CD4-positive, alpha-beta T cell (primary cell): ENCODE data around the gene LRIG1. TPM values are rescaled to one million over a fixed set of nuclear protein-coding genes. Genes with fewer than 3 reads are reported as not detected.

Experiments used
- ATAC-seq: fragments of 200-7000 bp; cut with Tn5 transposase; one replicate; pipeline ENCODE4 v1.10.0; 2022; ENCODE audit warnings: mild to moderate bottlenecking; ENCODE audit not compliant: poor library complexity
- CTCF ChIA-PET: fragments of 350-600 bp; sonication (Branson Sonifier 250); formaldehyde crosslinking; loops from one replicate; lab custom pipeline; 2021; ENCODE audit warnings: antibody characterized with exemption, inconsistent platforms; lab: Charles Lee
- POLR2A ChIA-PET: fragments of 350-600 bp; sonication (Branson Sonifier 250); formaldehyde crosslinking; loops from one replicate; lab custom pipeline; 2021; ENCODE audit warnings: antibody characterized with exemption, inconsistent platforms; lab: Charles Lee
- DNase-seq, 14 experiments: peaks; one replicate each; pipeline ENCODE4 v3.0.0-alpha.2; 2013 to 2020; ENCODE audit warnings: mixed read lengths in 2 of 14
- H3K27ac ChIP-seq, 2 donors: one replicate each; pipeline versions ENCODE4 v1.5.1 to v1.7.0; 2013; ENCODE audit warnings: low read length in 2 of 2, low read depth in 1 of 2, mild to moderate bottlenecking in 1 of 2
- H3K27me3 ChIP-seq, 2 experiments: 1 replicate in 1 of 2; 2 replicates in 1 of 2; pipeline versions ENCODE4 v1.6.1 to v1.7.0; 2013; ENCODE audit warnings: low read length in 2 of 2, control low read depth in 1 of 2, mild to moderate bottlenecking in 1 of 2, moderate library complexity in 1 of 2; ENCODE audit not compliant: insufficient read depth in 2 of 2, control insufficient read depth in 1 of 2
- H3K36me3 ChIP-seq: one replicate; pipeline ENCODE4 v1.6.1; 2013; ENCODE audit warnings: low read length, control low read depth; ENCODE audit not compliant: insufficient read depth
- H3K4me1 ChIP-seq: one replicate; pipeline ENCODE4 v1.6.1; 2013; ENCODE audit warnings: low read length, control low read depth; ENCODE audit not compliant: insufficient read depth
- H3K4me3 ChIP-seq: one replicate; pipeline ENCODE4 v1.5.1; 2013; ENCODE audit warnings: mild to moderate bottlenecking, low read length, moderate library complexity
- H3K9me3 ChIP-seq, 2 experiments: 1 replicate in 1 of 2; 2 replicates in 1 of 2; pipeline versions ENCODE4 v1.6.1 to v1.7.0; 2013; ENCODE audit warnings: low read length in 2 of 2, mild to moderate bottlenecking in 2 of 2, control low read depth in 1 of 2, moderate library complexity in 1 of 2; ENCODE audit not compliant: control insufficient read depth in 1 of 2, insufficient read depth in 1 of 2
- H3K27ac Mint-ChIP-seq: one replicate; pipeline ENCODE4 v1.8.0; 2020; ENCODE audit warnings: mixed read lengths
- H3K27me3 Mint-ChIP-seq: one replicate; pipeline ENCODE4 v1.8.0; 2021; ENCODE audit warnings: mixed read lengths
- H3K36me3 Mint-ChIP-seq: one replicate; pipeline ENCODE4 v1.8.0; 2021; ENCODE audit warnings: low read depth, mixed read lengths
- H3K4me1 Mint-ChIP-seq: one replicate; pipeline ENCODE4 v1.8.0; 2021; ENCODE audit warnings: low read depth, mixed read lengths
- H3K4me3 Mint-ChIP-seq: one replicate; pipeline ENCODE4 v1.8.0; 2020; ENCODE audit warnings: mild to moderate bottlenecking, mixed read lengths
- H3K9me3 Mint-ChIP-seq: one replicate; pipeline ENCODE4 v1.8.0; 2020; ENCODE audit warnings: mixed read lengths
- CTCF ChIP-seq: fragments of 200-600 bp; IDR thresholded peaks from one replicate; pipeline ENCODE4 v1.8.0; 2022; ENCODE audit warnings: antibody characterized with exemption, mild to moderate bottlenecking
- intact Hi-C, 2 experiments: fragments of 100-400 bp; cut with DNase I in 1 of 2; cut with micrococcal nuclease in 1 of 2; formaldehyde crosslinking; loops; one replicate each; pipeline versions ENCODE4 v1.15.1 to v1.9.0; 2023 to 2025; cut with DNase I, micrococcal nuclease
- total RNA-seq, 174 experiments: library from RNA in 2 of 174; stranded (reverse) in 2 of 174; gene quantifications; one replicate each; pipeline ENCODE4 v1.2.3 and lab custom pipeline; 2021 to 2026

LRIG1 gene
- total RNA-seq, 2 experiments from 2014 or later = 30.1 to 33.1 TPM

GRCh38 chr3:66464512-66464894, 36.3 kb downstream of the LRIG1 start:
- intact Hi-C loops = loop anchor here in 1 of 2 experiments (5.0 kb wide), 1 partner anchor 38 kb away; the partner anchor contains the start of gene LRIG1
- no peak overlapping the region for H3K4me3 Mint-ChIP-seq
- peaks cover 7% of the 10 kb centered on the region for H3K4me1 ChIP-seq
- no peaks in the 10 kb centered on the region for H3K9me3 Mint-ChIP-seq
- H3K27ac Mint-ChIP-seq = no peak overlapping the region
- H3K4me3 ChIP-seq = no peak overlapping the region
- peaks cover 21% of the 10 kb centered on the region for H3K36me3 Mint-ChIP-seq
- H3K9me3 ChIP-seq = no peaks in the 10 kb centered on the region
- peaks cover 28% of the 10 kb centered on the region for H3K4me1 Mint-ChIP-seq
- ATAC-seq = no peak
- CTCF ChIA-PET = no interaction called here
- H3K36me3 ChIP-seq = peaks cover 6% of the 10 kb centered on the region
- no peaks in the 10 kb centered on the region for H3K27me3 ChIP-seq
- POLR2A ChIA-PET = no interaction called here
- no peak for DNase-seq
- no peak overlapping the region for H3K27ac ChIP-seq
- no peaks in the 10 kb centered on the region for H3K27me3 Mint-ChIP-seq
- no peak for TF ChIP-seq CTCF

- H3K4me1 Mint-ChIP-seq = peaks cover 22% of the 10 kb centered on the region
- TF ChIP-seq CTCF = no peak
- no peak overlapping the region for H3K4me3 ChIP-seq
- peaks cover 6% of the 10 kb centered on the region for H3K36me3 ChIP-seq
- H3K36me3 Mint-ChIP-seq = peaks cover 27% of the 10 kb centered on the region
- H3K27ac Mint-ChIP-seq = no peak overlapping the region
- ATAC-seq (no peak), DNase-seq (no peak)
- no peak overlapping the region for H3K4me3 Mint-ChIP-seq
- H3K4me1 ChIP-seq = peaks cover 5% of the 10 kb centered on the region
- no peaks in the 10 kb centered on the region for H3K27me3 Mint-ChIP-seq
- intact Hi-C loops = loop anchor here in 1 of 2 experiments (5.0 kb wide), 1 partner anchor 38 kb away; the partner anchor contains the start of gene LRIG1
- POLR2A ChIA-PET = interaction anchor here (1.3 kb wide), 1 partner anchor 19 kb away, joined by 3 read pairs; no protein-coding TSS in a partner anchor
- no peaks in the 10 kb centered on the region for H3K9me3 ChIP-seq
- no peaks in the 10 kb centered on the region for H3K27me3 ChIP-seq
- H3K27ac ChIP-seq = no peak overlapping the region
- CTCF ChIA-PET = no interaction called here
- no peaks in the 10 kb centered on the region for H3K9me3 Mint-ChIP-seq
These were observed 36.9 kb downstream of the LRIG1 start for GRCh38 chr3:66463730-66464511.

GRCh38 chr3:66463054-66463631, 37.7 kb downstream of the LRIG1 start:
- H3K9me3 Mint-ChIP-seq = no peaks in the 10 kb centered on the region
- no peak for ATAC-seq
- H3K4me1 Mint-ChIP-seq = peaks cover 18% of the 10 kb centered on the region

More at GRCh38 chr3:66463054-66463631, 37.7 kb downstream of the LRIG1 start:
- ChIA-PET POLR2A (interaction anchor here (1.3 kb wide), 1 partner anchor 20 kb away, joined by 3 read pairs; no protein-coding TSS in a partner anchor), CTCF (no interaction called here)
- no peaks in the 10 kb centered on the region for H3K9me3 ChIP-seq
- Mint-ChIP-seq H3K4me3 (no peak overlapping the region), H3K27ac (no peak overlapping the region), H3K36me3 (peaks cover 30% of the 10 kb centered on the region), H3K27me3 (no peaks in the 10 kb centered on the region)
- no peak for TF ChIP-seq CTCF
- H3K4me1 ChIP-seq = peaks cover 5% of the 10 kb centered on the region
- intact Hi-C loops = loop anchor here in 1 of 2 experiments (5.0 kb wide), 1 partner anchor 39 kb away; the partner anchor contains the start of gene LRIG1
- H3K27me3 ChIP-seq = no peaks in the 10 kb centered on the region
- no peak overlapping the region for H3K4me3 ChIP-seq
- no peak for DNase-seq
- peaks cover 6% of the 10 kb centered on the region for H3K36me3 ChIP-seq
- H3K27ac ChIP-seq = no peak overlapping the region
